Activated CD4-positive, alpha-beta T cell treated with anti-CD3 and anti-CD28 coated beads, Interleukin-2, amount 50 U/mL, for 24 hours (primary cell): ENCODE measurements around the gene CBARP.
"Not testable (repeated sequence)": the region's sequence is repeated elsewhere in the genome, so short reads cannot be mapped to it uniquely, and the experiment has no call there.

ENCODE experiments used
- DNase-seq, 2 donors: peaks; one replicate each; pipeline ENCODE4 v3.0.0-alpha.2; 2020; ENCODE audit warnings: low read depth in 1 of 2, low spot score in 1 of 2

CBARP gene

DNA sequence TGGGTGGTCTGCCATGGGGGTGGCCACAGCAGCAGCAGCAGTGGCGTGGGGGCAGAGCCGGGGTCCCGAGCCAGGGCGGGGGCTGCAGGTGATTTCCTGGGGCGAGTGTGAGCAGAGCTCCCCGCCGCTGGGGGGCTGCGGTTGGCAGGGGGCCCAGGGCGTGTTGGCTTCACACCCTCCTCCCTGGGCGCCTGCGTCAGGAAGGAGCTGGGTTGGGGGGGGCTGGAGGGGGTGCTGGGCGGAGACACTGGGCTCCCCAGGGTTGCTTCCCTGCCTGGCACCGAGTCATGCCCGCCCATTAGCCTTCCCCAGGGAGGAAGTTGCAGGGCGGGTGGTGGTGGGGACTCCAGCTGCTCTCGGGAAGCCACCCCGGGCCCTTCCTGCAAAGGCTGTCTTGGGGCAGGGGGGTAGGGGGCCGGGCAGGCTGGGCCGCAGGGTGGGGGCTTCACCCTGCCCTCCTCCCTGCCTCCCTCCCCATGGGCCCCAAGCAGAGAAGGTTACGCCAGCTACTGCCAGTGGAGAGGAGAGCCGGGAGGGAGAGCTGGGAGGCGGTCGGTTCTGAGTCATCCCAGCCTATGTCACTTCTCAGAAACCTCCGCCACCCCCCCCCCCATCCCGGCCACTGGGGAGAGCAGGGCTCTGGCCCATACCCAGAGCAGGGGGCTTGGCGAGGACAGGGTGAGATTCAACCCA, 15.2 kb upstream of the CBARP start:
- no peak for DNase-seq

DNA sequence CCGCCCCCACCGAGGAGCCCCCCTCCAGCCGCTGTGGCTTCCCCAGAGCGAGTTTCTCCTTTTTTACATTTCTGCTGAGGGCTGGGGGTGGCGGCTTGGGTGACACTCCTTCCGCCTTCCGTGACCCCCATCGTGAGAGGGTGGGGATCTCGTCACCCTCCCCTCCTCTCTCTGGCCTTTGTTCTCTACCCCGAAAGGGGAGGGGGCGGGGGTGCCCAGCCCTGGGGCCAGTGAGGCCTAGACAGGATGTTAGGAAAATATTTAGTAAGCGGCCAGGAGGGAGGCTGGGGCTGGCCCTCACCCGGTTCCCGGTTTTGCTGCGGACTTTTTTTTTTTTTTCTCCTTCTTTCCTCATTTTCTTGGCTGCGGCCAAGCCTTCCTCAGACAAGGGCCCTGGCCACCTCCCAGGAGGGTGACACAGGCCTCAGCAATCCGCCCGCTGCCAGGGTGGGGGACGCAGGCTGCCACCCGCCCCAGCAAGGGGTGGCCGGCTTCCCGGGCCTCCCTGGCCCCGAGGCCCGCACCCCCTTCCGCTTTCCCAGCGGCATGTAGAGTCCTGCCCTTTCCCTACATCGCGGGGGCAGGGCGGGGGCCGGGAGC, 14.5 kb upstream of the CBARP start:
- no peak for DNase-seq

DNA sequence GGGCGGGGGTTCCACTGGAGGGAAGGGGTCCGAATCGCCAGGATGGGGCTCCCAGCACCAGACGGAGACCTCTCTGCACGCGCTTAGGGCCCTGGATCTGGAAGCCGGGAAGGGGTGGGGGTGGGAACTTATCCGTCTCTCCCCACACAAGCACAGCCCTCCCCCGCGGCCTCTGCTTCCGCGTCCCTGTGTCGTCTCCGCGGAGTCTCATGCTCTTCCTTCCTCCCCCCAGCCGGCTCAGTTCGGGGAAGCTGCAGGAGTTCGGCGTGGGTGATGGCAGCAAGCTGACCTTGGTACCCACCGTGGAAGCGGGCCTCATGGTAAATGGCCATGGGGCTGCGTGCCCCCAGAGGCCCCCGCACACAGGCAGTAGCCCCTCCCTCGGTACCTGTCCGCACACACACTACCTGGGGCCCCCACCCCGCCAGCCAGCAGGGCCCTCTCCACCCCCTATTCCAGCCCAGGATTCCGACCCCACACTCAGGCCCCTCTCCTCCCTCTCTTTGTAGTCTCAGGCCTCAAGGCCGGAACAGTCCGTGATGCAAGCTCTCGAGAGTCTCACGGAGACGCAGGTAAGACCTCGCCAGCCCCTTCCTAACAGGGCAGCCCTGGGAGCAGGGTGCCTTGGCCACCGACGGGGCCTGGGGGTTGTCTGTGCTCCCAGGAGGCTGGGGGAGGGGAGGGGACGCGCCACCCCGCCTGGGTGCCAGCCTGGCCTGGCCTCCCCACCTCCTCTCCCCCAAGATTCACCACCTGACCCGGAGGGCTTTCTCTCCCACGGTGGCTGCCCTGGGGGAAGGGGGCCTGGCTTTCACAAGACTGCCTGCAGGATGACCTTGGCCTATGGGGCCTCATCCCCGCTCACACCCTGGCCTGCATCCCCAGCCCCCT, 13.8 kb upstream of the CBARP start:
- DNase-seq, result no peak

DNA sequence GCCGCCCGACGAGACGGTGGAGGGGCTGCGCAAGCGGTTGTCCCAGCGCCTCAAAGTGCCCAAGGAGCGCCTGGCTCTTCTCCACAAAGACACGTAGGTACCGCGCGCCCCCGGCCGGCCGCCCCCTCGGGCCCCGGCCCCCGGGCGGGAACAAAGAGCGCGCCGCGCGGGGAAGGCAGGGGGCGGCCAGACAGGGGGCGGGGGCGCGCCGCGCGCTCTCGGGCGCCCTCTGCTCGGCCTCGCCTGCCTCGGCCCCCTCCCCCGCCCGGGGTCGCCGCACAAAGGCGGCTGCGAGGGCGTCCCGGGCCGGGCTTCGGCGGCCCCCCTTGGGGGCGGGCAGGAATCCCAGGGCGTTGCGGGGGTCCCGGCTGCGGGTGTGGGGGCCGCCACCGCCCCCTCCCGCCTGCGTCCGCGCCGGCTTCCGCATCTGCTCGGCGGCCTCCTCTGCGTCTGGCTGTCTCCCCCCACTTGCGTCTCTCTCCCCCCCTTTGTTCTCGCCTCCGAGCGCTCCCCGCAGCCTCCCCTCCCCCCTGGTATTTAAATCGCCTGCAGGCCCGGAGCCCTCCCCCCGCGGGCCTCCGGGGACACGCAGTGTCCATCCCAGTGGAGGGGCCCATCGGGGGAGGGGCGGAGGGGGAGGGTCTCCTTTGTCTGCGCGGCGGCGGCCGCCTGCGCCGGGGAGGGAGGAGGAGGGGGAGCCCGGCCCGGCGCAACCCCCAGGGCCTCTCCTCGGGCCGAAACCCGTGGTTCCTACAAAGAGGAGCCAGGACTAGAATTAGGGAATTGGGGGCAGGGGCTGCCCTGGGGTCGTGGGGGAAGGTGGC, 12.8 kb upstream of the CBARP start:
- DNase-seq, result no peak

DNA sequence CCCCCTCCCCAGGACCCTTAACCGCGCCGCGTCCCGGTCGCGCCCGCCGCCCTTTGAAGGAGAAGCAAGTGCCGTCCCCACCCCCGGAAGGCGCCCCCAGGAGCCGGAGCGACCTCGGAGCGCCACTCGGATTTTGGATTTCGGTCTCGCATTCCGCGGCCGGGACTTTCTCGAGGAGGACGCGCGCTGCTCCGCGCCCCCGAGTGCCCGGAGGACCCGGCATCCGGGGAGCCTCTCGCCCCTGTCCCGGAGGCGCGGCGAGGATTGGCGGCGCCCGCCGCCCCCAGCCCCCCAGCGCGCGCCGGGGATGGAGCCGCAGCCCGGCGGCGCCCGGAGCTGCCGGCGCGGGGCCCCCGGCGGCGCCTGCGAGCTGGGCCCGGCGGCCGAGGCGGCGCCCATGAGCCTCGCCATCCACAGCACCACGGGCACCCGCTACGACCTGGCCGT, 12.2 kb upstream of the CBARP start:
- no peak for DNase-seq

DNA sequence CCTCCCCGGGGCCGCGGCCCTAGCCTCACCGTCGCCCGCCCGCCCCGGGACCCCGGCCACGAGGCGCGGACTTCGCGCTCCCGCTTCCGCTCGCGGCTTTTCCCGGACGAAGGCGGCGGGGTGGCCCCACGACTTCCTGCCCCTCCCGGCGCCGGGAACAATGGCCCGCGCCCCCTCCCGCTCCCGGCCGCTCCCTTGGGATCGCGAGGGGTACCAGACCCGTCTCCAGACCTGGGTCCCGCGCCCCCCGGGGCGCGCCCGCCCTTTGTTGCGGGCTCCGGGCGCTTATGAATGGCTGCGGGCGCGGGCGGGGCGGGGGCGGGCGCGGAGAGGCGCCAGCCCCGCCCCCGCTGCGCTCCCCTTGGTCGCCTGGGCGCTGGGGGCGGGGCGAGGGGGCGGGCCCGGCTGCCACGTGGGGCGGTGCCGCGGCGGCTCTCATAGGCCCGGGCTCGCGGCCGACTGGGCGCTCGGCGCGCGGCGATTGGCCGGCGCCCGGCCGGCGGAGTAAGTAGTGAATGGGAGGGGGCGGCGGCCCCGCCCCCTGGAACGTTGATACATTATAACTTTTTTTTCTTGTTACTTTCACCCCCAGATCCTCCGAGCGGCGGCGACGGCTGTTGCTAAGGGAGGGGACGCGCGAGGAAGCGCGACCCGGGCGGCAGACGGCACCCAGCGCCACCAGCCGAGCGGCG, 11.6 kb upstream of the CBARP start:
- peak; percentile 87 to 91 for DNase-seq

DNA sequence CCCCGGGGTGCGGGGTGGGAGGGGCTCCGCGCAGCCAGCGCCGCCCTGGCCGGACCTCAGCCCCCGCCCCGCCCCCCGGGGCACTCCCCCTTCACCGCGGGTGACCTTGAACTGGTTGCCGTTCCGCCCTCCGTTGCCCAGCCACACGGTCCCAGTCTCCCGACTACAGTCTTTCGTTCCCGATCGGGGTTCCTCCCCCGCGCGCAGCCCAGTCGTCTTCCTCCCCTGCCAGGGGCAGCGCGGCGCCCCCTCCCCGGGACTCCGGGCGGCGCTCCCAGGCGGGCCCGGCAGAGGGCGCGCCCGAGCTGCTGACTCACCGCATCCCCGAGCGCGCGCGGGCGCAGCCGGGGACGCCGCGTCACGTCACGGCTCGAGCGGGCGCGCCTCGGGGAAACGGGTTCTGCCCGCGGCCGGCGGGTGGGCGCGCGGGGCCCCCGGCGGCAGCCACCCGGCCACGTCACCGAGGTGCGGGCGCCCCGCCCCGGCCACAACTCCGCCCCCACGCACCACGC, 11.0 kb upstream of the CBARP start:
- DNase-seq, result peak; percentile 65 to 69

DNA sequence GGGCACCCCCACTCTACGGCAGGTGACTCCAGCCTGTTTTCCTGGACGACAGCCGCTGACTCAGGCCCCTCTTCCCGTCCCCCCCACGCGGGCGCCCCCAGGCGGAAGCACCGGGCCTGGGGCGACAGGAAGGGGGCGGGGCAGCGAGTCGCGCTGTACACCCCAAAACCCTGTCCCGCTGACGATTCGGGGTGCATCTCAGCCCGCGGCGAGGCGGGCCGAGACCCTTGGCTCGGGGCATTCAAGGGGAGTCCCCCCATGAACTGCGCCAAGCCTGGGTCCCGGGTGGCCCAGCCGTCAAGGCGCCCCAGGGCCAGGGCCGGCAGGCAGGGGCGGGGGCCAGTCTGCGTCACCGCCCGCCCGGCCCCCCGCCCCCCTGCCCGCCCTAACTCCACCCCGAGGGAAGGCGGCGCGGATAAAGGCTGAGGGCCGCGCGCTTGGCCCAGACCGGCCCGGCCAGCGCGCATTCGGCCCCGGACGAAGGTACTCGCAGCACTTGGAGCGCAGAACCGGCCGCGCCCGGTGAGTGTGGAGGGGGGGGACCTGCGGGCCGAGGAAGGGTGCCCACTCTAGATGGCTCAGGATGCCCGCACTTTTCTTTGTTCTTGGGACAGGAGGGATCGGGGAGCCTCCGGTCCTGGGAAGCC, 10.5 kb upstream of the CBARP start, which contains the start of gene MIDN:
Gene MIDN, plus strand, starts transcription at position 445 of the 647 bp plus-strand sequence. CDS start 1,714 bp downstream, outside the sequence.
- no peak for DNase-seq

DNA sequence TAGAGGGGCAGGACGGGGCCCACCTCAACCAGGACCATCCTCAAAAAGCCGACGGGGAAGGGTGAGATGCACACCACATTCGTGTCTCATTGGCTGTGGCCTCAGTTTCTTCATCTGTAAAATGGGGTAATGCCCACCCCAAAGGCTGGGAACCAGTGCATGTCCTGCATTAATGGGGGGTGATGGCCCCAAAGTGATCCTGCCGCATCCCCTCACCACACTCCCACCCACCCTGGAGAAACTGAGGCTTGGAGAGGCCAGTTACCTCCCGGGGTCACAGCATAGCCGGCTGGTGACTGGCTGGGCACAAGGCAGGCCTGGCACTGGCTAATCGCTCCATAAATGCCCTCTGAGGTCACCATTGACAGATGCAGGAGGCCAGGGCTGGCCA, 9.9 kb upstream of the CBARP start:
- DNase-seq, result no peak

DNA sequence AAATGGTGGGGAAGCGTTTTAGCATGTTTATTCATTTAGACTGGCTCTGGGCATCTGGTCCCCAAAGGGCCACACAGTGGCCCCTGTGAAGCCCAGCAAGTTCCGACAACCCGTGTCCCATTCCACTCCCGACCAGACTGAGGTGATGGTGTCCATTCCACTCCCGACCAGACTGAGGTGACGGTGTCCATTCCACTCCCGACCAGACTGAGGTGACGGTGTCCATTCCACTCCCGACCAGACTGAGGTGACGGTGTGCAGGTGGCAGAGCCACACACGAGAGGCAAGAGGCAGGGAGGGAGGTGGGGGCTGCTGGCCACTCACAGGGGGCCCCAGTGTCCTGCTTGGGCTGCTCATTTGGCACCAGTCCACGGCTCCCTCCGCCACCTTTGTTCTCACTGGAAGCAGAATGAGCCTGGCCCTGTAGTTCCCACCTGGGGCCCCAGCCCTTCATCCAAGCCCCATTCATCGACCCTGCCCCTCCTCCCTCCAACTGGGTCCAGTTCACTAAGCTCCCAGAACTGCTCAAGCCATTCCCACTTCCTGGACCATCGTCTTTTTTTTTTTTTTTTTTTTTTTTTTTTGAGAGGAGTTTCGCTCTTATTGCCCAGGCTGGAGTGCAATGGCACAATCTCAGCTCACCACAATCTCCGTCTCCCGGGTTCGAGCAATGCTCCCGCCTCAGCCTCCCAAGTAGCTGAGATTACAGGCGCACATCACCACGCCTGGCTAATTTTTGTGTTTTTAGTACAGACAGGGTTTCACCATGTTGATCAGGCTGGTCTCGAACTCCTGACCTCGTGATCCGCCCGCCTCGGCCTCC, 8.7 kb upstream of the CBARP start:
- DNase-seq, result not testable (repeated sequence)

DNA sequence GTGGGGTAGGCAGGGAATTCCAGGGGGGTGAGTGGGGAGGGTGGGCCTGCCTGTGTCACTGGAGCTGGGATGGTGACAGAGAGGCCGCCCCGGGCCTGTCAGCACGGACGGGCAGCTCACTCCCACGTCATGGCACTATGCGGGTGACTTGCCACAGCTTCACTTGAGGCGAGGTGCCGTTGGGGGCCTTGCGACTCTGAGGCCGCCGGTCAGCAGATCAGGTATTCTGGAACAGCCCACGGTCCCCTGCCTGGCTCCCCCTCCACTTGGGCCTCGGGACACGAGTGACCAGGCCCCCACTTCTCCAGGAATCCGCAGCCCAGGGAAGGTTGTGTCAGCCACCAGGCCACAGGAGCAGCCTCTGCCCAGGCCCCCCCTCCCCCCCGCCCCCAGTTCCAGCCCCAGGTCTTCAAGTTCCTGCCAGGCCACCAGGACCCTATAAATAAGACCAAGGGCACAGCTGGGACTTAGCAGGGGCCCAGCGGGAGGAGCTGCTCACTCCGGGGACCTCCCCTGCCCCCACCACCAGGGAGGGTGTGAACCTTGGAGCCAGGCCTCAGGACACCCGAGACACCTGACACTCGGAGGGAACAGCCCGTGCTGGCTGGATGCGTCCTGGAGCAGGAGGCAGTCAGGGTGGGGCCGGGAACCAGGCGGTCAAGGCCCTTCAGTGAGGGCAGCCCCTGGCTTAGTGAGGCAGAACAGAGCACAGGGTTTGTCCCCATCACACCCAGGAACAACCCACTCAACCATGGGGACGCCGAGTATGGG, 7.9 kb upstream of the CBARP start:
- DNase-seq, result no peak

DNA sequence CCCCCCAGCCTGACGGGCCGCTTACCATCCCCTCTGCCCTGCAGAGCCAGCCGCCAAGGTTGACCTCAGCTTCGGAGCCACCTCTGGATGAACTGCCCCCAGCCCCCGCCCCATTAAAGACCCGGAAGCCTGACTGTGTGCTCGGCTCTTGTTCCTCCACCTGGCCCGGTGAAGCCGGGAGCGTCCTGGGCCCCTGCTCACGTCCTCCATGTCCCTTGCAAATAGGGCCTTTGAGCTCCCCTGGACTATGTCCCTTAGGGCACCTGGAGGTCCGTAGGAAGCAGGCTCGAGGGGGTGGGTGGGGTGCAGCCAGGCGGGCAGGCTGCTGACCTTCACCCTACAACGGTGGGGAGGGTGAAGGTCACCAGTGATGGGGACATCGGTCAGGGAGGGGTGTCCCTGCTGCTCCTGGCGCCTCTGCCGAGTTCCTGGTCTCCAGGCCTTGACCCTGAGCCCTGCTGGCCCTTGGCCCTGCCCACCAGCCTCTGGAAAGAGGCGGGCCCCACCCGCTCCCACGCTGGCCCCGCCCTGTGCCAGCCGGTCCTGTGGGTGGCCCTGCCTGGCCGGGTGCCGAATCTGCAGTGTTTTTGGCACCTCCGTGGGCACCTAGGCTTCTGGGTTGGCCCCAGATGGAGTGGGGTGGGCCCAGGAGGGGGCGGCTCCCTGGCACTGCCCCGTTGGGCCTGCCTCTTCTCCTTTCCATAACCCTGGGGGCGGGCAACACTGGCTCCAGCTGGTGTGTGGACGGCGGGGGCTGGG, 7.1 kb upstream of the CBARP start:
- DNase-seq, result no peak

DNA sequence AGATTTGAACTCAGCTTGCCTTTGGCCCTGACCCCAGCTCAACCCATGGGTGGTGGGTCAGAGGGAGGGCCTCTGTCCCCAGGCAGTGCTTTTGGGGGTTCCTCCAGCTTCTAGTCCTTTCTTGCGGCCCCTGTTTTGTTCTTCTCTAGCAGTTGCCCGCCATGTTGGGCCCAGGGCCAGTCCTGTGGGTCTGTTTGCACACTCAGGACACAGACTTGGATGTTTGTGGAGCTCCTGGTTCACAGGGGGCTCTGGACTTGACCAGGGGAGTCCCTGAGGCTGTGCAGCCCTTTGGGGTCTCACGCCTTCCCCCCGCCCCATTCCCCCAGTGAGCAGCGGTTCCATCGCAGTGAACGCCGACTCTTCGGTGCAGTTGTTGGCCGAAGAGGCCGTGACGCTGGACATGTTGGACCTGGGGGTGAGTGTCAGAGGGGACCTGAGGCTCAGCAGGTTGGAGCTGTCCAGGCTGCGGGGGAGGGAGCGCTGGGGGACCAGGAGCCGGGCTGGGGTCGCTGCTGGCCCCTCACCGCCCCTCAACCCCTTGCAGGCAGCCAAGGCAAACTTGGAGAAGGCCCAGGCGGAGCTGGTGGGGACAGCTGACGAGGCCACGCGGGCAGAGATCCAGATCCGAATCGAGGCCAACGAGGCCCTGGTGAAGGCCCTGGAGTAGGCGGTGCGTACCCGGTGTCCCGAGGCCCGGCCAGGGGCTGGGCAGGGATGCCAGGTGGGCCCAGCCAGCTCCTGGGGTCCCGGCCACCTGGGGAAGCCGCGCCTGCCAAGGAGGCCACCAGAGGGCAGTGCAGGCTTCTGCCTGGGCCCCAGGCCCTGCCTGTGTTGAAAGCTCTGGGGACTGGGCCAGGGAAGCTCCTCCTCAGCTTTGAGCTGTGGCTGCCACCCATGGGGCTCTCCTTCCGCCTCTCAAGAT, 6.2 kb upstream of the CBARP start:
- DNase-seq, result peak; percentile 69 to 76

DNA sequence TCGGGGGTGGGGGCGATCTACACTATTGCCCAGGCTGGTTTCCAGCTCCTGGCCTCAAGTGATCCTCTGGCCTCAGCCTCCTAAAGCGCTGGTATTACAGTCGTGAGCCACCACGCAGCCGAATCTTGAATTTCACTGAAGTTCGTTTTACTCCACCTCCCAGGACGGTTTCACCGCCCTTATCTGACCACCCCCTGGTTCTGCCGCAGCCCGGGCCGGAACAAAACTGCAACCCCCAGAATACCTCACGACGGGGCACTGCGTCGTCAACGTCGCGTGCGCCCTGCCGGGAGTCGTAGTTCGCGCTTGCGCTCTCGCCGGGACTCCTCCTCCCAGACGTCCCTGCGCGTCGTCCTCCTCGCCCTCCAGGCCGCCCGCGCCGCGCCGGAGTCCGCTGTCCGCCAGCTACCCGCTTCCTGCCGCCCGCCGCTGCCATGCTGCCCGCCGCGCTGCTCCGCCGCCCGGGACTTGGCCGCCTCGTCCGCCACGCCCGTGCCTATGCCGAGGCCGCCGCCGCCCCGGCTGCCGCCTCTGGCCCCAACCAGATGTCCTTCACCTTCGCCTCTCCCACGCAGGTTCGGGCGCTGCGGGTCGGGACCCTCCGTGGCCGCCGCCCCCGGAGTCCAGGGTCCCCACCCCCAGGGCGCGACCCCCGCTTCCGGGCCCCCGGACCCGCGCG, 3.8 kb upstream of the CBARP start, which contains the start of gene ATP5F1D:
Gene ATP5F1D, plus strand, starts transcription at position 335 of the 679 bp plus-strand sequence. Its CDS starts 100 bp downstream, at position 435.
- peak; percentile 81 to 86 for DNase-seq

DNA sequence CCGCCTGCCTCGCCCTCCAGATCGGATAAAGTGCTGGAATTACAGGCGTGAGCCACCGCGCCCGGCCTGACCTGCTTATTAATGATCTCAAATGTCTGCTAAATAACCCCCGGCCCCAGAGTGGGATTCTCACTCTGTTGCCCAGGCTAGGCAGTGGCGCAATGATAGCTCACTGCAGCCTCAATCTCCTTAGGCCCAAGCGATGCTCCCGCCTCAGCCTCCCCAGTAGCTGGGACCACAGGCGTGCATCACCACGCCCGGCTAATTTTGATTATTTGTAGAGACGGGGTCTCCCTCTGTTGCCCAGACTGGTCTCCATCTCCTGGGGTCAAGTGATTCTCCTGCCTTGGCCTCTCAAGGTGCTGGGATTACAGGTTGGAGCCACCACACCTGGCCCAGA, 3.1 kb upstream of the CBARP start:
- no peak for DNase-seq
